ENCODE results near the gene FARP1. TPM values are rescaled to one million over a fixed set of nuclear protein-coding genes. Genes with fewer than 3 reads are reported as not detected.
A peak's percentile ranks its signal among the peaks of the same experiment; 100 is the strongest.

FARP1 gene
- total RNA-seq, 2 donors from 2014 or later, result 1.0 to 2.2 TPM

GRCh38 chr13:98385606-98386005 is 242.7 kb downstream of the FARP1 start:
- Mint-ChIP-seq H3K9me3 (no peaks in the 10 kb centered on the region), H3K27ac (no peak overlapping the region), H3K36me3 (no peaks in the 10 kb centered on the region), H3K4me1 (ENCODE audit: low read depth in 2 of 2) (no peaks in the 10 kb centered on the region), H3K27me3 (peaks cover 9 to 35% of the 10 kb centered on the region in 2 donors), H3K4me3 (no peak overlapping the region)
- ATAC-seq (no peak), DNase-seq (ENCODE audit: low spot score) (no peak)

DNA sequence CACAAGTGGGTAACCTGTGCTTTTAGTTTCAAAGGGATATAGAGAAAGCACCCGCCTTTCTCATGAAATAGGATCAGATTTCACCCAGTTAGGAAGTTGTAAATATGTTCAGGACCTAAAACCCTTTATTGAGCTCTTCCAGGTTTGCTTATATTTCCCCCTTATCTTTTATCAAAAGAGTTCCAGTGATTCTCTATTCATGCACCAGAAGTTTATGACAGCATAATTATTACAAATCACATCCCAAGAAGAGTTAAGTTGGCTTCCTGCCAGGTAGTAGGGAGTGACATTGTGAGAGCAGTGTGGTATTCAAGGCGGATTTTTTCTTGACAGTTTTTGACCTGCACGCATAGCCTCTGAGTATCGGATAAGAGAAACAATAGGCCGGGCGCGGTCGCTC is 243.7 kb downstream of the FARP1 start:
- no peak for ATAC-seq
- Mint-ChIP-seq H3K4me1 (ENCODE audit: low read depth in 2 of 2) (no peaks in the 10 kb centered on the region), H3K9me3 (no peaks in the 10 kb centered on the region), H3K36me3 (no peaks in the 10 kb centered on the region), H3K27ac (no peak overlapping the region), H3K27me3 (peaks cover 9 to 34% of the 10 kb centered on the region in 2 donors), H3K4me3 (no peak overlapping the region)
- no peak for DNase-seq (ENCODE audit: low spot score)

GRCh38 chr13:98389319-98389718 is 246.4 kb downstream of the FARP1 start:
- Mint-ChIP-seq H3K4me3 (no peak overlapping the region), H3K9me3 (no peaks in the 10 kb centered on the region), H3K4me1 (ENCODE audit: low read depth in 2 of 2) (no peaks in the 10 kb centered on the region), H3K27me3 (peaks cover 6 to 26% of the 10 kb centered on the region in 2 donors), H3K36me3 (no peaks in the 10 kb centered on the region), H3K27ac (no peak overlapping the region)
- no peak for DNase-seq (ENCODE audit: low spot score)
- ATAC-seq, result no peak

DNA sequence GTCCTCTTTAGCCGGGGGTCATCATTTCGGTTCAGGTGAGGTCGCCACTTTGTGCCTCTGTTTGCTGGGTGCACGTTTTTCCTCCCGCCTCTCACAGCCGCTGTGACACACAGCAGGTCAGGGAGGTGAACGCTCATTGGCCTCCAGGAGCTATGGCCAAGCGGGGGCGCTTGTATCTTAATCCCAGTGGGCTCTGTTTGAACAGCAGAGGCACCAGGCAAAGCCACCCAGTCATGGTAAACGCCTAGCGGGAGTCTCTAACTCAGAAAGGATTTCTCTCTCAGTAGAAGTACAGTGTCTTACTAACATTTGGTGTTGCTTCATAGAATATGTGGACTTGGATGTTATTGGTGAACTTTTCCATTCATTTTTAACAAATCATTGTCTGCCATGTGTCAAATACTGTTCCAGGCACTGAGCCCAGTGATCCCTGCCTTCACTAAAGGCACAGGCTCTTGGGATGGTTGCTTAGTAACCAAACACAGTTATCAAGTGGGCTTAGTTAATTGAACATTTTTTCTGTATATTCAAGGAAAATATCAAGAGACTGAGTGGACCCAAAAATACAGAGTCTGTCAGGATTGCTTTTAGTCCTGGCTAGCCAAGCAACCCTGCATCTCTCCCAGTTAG is 247.3 kb downstream of the FARP1 start:
- Mint-ChIP-seq H3K36me3 (no peaks in the 10 kb centered on the region), H3K27me3 (peaks cover 0 to 17% of the 10 kb centered on the region in 2 donors), H3K27ac (no peak overlapping the region), H3K9me3 (no peaks in the 10 kb centered on the region), H3K4me1 (ENCODE audit: low read depth in 2 of 2) (no peaks in the 10 kb centered on the region), H3K4me3 (no peak overlapping the region)
- DNase-seq (ENCODE audit: low spot score) (no peak), ATAC-seq (no peak)

DNA sequence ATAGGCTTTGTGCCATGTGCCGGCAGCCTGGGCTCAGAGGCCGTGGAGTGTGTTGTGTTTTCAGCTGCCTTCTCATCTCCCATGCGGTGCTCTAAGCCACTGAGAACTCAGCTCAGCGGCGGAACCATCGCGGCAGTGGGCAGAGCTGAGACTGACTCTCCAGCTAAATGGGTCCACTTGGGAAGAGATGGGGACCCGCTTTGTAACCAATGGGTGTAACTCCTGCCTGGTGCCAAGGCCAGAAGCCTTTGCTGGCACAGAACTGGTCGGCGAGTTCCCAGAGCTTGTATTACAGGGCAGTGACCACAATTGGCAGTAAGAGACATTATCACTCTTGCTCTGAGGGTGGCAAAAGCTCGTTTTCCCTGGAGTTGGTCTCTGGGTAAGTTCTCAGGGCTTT is 251.0 kb downstream of the FARP1 start:
- Mint-ChIP-seq H3K27me3 (peaks cover 4 to 18% of the 10 kb centered on the region in 2 donors), H3K27ac (no peak overlapping the region), H3K9me3 (no peaks in the 10 kb centered on the region), H3K4me3 (no peak overlapping the region), H3K36me3 (no peaks in the 10 kb centered on the region), H3K4me1 (ENCODE audit: low read depth in 2 of 2) (no peaks in the 10 kb centered on the region)
- DNase-seq (ENCODE audit: low spot score) (no peak), ATAC-seq (no peak)

DNA sequence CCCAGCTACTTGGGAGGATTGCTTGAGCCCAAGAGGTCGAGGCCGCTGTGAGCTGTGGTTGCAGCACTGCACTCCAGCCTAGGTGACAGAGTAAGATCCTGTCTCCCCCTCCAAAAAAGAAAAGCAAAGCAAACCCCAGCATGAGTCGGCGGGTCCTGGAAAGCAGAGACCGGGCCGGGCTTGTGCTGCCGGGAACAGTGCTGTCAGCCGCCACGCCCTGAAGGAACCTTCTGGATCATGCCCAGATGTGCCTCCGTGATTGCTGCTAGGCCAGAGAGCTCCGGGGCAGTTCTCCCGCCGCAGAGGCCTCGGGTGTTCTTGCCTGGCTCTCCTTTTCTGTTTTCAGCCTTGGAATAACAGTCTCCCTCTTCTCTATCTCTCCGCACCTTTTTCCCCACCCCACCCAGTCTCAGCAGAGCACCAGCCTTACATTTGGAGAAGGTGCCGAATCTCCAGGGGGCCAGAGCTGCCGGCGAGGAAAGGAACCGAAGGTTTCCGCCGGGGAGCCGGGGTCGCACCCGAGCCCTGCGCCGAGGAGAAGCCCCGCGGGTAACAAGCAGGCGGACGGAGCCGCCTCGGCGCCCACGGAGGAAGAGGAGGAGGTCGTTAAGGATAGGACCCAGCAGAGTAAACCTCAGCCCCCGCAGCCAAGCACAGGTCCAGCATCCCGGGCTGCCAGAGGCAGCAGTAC is 252.1 kb downstream of the FARP1 start:
- no peak overlapping the region for H3K4me3 Mint-ChIP-seq
- no peak overlapping the region for H3K27ac Mint-ChIP-seq
- H3K36me3 Mint-ChIP-seq, result no peaks in the 10 kb centered on the region
- H3K9me3 Mint-ChIP-seq, result no peaks in the 10 kb centered on the region
- ATAC-seq, result no peak
- H3K27me3 Mint-ChIP-seq, result peaks cover 4 to 18% of the 10 kb centered on the region in 2 donors
- no peak for DNase-seq (ENCODE audit: low spot score)
- H3K4me1 Mint-ChIP-seq (ENCODE audit: low read depth in 2 of 2), result no peaks in the 10 kb centered on the region

DNA sequence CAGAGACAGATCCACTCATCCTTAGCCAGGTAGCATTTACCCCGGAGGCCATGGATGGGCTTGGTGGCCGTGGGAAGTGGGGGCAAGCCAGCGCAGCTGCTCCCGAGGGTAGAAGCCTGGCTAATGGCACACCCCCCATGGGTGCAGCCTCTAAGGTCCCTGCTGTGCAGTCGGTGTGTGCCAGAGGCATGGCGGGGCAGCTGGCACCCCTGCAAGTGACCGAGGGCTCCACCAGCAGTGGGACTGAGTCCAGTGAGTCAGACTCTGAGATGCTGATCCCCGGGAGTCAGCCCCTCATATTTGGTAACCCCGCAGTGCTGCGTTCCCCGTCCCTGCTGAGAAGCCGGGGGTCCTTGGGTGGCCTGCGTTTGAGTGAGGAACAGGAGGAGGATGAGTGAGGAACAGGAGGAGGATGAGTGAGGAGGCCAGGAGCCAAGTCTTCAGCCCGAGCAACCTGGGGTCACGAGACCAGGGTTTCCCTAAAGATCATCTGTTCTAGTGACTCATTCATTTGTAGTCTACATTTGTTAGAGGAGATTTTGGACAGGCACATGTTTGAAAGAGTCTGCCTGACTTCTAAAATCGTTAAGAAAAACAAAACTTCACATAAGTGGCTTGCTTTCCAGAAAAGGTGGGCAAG is 253.3 kb downstream of the FARP1 start:
- Mint-ChIP-seq H3K36me3 (no peaks in the 10 kb centered on the region), H3K4me3 (no peak overlapping the region), H3K27me3 (peaks cover 4 to 9% of the 10 kb centered on the region in 2 donors), H3K4me1 (ENCODE audit: low read depth in 2 of 2) (no peaks in the 10 kb centered on the region), H3K9me3 (no peaks in the 10 kb centered on the region), H3K27ac (no peak overlapping the region)
- no peak for DNase-seq (ENCODE audit: low spot score)
- no peak for ATAC-seq

DNA sequence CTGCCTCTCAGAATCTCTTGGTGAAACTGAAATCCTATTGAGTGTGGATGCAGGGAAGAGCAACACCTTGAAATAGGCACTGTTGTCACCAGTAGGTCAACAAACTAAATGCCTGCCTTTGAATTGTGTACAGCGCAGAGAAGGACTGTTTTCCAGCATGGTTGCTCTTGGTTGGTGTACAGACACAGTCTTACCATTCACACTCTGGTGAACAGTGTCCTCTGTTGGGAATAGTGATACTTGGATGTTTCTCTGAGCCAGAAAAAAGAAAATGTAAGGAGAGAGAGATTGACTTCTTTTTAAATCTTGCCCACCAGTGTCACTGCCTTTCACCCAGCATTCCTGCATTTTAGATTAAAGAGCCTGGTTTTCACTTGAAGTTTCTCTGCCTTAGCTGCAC is 254.3 kb downstream of the FARP1 start:
- Mint-ChIP-seq H3K27me3 (peaks cover 4 to 15% of the 10 kb centered on the region in 2 donors), H3K36me3 (no peaks in the 10 kb centered on the region), H3K4me1 (ENCODE audit: low read depth in 2 of 2) (no peaks in the 10 kb centered on the region), H3K27ac (no peak overlapping the region), H3K9me3 (no peaks in the 10 kb centered on the region), H3K4me3 (no peak overlapping the region)
- DNase-seq (ENCODE audit: low spot score), result no peak
- ATAC-seq, result no peak

DNA sequence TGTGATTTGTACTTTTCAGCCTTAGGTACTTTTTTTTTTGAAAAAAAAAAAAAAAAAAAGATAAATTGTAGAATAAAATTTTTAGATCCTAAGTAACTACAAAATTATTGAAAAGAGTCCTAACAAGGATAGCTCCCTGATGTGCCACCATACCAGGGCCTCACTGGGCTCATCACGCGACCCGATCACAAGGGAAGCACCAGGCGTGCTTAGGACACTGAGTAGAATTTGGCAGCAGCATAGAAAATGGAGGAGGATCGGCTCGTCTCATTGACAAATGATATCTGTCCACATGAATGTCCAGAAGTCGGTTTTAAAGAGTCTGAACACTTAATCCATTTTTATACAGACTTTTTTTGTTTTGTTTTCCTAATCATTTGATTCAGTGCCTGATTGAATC is 255.0 kb downstream of the FARP1 start:
- Mint-ChIP-seq H3K4me1 (ENCODE audit: low read depth in 2 of 2) (no peaks in the 10 kb centered on the region), H3K27ac (no peak overlapping the region), H3K36me3 (no peaks in the 10 kb centered on the region), H3K27me3 (peaks cover 4 to 15% of the 10 kb centered on the region in 2 donors), H3K4me3 (no peak overlapping the region), H3K9me3 (no peaks in the 10 kb centered on the region)
- DNase-seq (ENCODE audit: low spot score), result no peak
- no peak for ATAC-seq

GRCh38 chr13:98398581-98398980 is 255.7 kb downstream of the FARP1 start:
- no peak overlapping the region for H3K4me3 Mint-ChIP-seq
- no peaks in the 10 kb centered on the region for H3K4me1 Mint-ChIP-seq (ENCODE audit: low read depth in 2 of 2)
- ATAC-seq, result no peak
- no peak overlapping the region for H3K27ac Mint-ChIP-seq
- H3K9me3 Mint-ChIP-seq, result no peaks in the 10 kb centered on the region
- DNase-seq (ENCODE audit: low spot score), result no peak
- peaks cover 4 to 15% of the 10 kb centered on the region in 2 donors for H3K27me3 Mint-ChIP-seq
- H3K36me3 Mint-ChIP-seq, result no peaks in the 10 kb centered on the region

DNA sequence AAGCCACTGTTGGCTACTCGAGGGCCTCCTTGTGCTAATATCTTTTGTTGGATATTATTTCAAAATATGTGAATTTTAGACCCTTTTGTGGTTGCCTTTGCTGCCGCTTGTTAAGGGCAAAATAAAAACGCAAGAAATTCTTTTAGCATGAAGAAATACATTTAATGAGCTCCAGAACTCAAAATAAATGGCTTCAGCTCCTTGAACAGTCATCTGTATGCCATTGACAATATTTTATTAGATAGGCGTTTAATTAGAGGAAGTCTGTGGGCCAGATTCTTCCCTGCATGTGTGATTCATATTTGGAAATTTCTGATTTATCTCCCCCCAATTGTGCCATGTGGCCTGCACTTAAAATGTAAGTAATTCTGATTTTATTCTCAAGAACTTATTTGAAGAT is 256.9 kb downstream of the FARP1 start:
- no peak for DNase-seq (ENCODE audit: low spot score)
- H3K9me3 Mint-ChIP-seq, result no peaks in the 10 kb centered on the region
- H3K27ac Mint-ChIP-seq, result no peak overlapping the region
- no peak for ATAC-seq
- H3K4me1 Mint-ChIP-seq (ENCODE audit: low read depth in 2 of 2), result no peaks in the 10 kb centered on the region
- H3K4me3 Mint-ChIP-seq, result no peak overlapping the region
- peaks cover 4 to 16% of the 10 kb centered on the region in 2 donors for H3K27me3 Mint-ChIP-seq
- H3K36me3 Mint-ChIP-seq, result no peaks in the 10 kb centered on the region

- Mint-ChIP-seq H3K27ac (no peak overlapping the region), H3K4me1 (ENCODE audit: low read depth in 2 of 2) (no peaks in the 10 kb centered on the region), H3K4me3 (no peak overlapping the region), H3K9me3 (no peaks in the 10 kb centered on the region), H3K36me3 (no peaks in the 10 kb centered on the region), H3K27me3 (peaks cover 7 to 22% of the 10 kb centered on the region in 2 donors)
- ATAC-seq (peak in 1 of 2 donors; percentile 40), DNase-seq (ENCODE audit: low spot score) (no peak)
Observed at GRCh38 chr13:98401934-98402333, 259.0 kb downstream of the FARP1 start.

DNA sequence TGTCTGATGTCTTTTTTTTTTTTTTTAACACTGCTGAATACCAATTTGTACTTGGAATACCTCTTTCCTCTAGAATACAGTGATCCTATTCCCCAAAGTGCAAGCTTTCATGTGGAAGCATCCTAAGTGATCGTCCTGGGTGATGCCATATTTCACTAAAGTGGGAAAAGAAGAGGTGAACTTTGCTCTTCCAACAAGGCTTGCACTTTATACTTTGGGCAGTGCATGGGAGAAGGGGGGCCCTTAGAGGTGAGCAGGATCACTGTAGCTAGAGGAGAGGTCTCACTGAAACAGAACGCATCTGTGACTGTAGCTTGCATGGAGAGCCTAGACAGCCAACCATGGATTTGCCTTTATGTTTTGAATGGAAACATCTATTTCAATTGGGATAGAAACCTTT is 260.2 kb downstream of the FARP1 start:
- H3K36me3 Mint-ChIP-seq, result no peaks in the 10 kb centered on the region
- no peak overlapping the region for H3K27ac Mint-ChIP-seq

GRCh38 chr13:98405107-98405571 is 262.2 kb downstream of the FARP1 start:
- Mint-ChIP-seq H3K4me3 (no peak overlapping the region), H3K27me3 (peaks cover 9 to 35% of the 10 kb centered on the region in 2 donors), H3K9me3 (no peaks in the 10 kb centered on the region), H3K27ac (no peak overlapping the region), H3K36me3 (no peaks in the 10 kb centered on the region), H3K4me1 (ENCODE audit: low read depth in 2 of 2) (no peaks in the 10 kb centered on the region)
- ATAC-seq (no peak), DNase-seq (ENCODE audit: low spot score) (no peak)

More for the DNA sequence above, 260.2 kb downstream of the FARP1 start:
- H3K4me3 Mint-ChIP-seq, result no peak overlapping the region
- peaks cover 5 to 26% of the 10 kb centered on the region in 2 donors for H3K27me3 Mint-ChIP-seq
- no peaks in the 10 kb centered on the region for H3K4me1 Mint-ChIP-seq (ENCODE audit: low read depth in 2 of 2)
- DNase-seq (ENCODE audit: low spot score) (no peak), ATAC-seq (no peak)
- no peaks in the 10 kb centered on the region for H3K9me3 Mint-ChIP-seq

Measured in natural killer cell treated with Interleukin-12 subunit alpha and Interleukin-12 subunit beta and Interleukin-15 and Interleukin-18, amount 100 ng/mL, for 72 hours (primary cell).